LNCaP clone FGC (cell line): ENCODE data around the gene MBTPS2.
"Not testable (repeated sequence)": the region's sequence is repeated elsewhere in the genome, so short reads cannot be mapped to it uniquely, and the experiment has no call there.

Experiments used
- DNase-seq: peaks from one replicate; pipeline ENCODE4 v3.0.0-alpha.2; 2011; ENCODE audit warnings: low read depth
- H3K4me3 ChIP-seq: 2 replicates; pipeline ENCODE4 v1.5.1; 2011; ENCODE audit warnings: mild to moderate bottlenecking, low read depth, low read length, control low read depth
- CTCF ChIP-seq: IDR thresholded peaks from 2 replicates; pipeline ENCODE4 v1.5.1; 2012; ENCODE audit warnings: mild to moderate bottlenecking; ENCODE audit not compliant: control insufficient read depth, insufficient read depth; ENCODE audit errors: extremely low read depth

Gene MBTPS2

GRCh38 chrX:21811832-21812231 lies 27.6 kb upstream of the MBTPS2 start:
- H3K4me3 ChIP-seq = no peak overlapping the region
- no peak for TF ChIP-seq CTCF
- DNase-seq = no peak

- no peak for TF ChIP-seq CTCF
- no peak overlapping the region for H3K4me3 ChIP-seq
- no peak for DNase-seq
Measured at GRCh38 chrX:21812628-21813027, 26.8 kb upstream of the MBTPS2 start.

DNA sequence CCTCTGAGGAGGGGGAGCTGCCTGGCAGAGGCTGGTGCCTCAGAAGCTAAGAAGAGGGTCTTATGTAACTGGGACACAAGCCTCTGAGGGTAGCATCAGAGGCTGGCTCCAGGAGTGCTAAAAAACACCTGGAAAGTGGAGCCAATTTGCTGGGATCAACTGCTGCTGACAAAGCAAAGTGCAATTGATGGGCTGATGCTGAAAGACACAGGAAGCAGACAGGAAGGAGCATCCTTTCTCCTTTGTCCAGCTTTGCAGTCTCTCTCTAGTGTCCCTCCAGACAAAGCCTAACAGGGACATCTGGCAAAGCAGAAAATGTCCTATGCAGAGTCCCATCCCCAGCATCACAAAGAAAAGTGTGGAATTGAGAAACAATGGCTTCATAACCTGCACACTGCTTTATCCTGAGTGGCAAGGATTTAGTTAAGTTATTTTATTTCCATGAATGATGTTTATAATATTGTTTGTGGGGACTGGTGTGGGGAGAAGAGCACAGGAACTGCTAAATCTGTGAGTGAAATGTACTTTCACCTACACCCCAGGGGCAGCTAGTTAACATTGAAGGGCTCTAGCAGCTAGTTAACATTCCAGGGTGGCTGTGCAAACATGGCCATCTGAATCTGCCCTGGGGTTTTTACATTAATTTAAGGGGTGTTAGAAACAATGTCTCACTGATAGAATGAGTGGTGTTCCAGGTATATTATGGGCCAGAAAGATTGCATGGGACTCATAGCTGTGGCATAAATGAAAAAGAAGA lies 25.6 kb upstream of the MBTPS2 start:
- H3K4me3 ChIP-seq = no peak overlapping the region
- DNase-seq = no peak
- TF ChIP-seq CTCF = no peak

DNA sequence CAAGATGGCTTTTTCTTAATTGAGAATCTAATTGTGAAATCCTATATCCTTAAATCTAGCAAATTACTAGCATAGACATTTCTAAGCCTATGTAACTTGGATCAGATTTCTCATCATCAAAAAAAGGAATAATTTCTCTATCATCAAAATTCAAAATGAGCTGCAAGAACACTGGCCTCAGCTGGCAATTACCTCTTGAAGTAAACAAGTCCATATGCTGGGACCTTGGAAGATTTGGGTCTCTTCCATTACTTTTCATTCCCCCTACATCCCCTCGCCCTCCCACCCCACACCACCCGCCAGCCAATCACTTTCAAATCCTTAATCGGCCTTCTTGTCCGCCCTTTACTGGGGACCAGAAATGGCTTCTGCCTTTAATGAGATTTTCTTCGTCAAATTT lies 23.3 kb upstream of the MBTPS2 start:
- TF ChIP-seq CTCF = no peak
- H3K4me3 ChIP-seq = no peak overlapping the region
- DNase-seq = no peak

DNA sequence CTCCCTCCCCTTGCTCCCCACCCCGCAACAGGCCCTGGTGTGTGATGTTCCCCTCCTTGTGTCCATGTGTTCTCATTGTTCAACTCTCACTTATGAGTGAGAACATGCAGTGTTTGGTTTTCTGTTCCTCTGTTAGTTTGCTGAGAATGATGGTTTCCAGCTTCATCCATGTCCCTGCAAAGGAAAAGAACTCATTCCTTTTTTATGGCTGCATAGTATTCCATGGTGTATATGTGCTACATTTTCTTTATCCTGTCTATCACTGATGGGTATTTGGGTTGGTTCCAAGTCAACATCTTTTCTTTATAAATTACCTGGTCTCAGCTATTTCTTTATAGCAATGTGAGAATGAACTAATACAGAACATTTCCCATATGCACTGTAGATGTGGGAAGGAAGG lies 19.2 kb upstream of the MBTPS2 start:
- not testable (repeated sequence) for DNase-seq

DNA sequence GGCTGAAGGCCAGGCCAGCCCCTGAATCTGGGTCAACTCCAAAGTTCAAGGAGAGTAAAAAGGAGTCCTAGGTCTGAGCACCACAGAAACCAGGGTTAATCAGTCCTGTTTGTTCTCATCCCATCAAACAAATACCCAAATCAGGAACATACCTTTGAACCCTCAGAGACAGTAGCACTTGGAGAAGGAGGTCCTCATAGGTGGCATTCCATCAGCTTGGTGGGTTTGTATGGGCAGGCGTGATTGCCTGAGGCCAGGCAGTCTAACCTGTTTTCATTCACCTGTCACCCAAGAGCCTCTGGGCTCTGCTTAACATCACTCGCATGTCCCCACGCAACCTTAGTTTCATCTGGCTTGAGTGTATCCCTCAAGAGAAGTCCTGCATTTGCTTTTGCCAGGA lies 17.5 kb upstream of the MBTPS2 start:
- DNase-seq = no peak
- TF ChIP-seq CTCF = no peak
- H3K4me3 ChIP-seq = no peak overlapping the region

More for the DNA sequence above, 19.2 kb upstream of the MBTPS2 start:
- H3K4me3 ChIP-seq = not testable (repeated sequence)

DNA sequence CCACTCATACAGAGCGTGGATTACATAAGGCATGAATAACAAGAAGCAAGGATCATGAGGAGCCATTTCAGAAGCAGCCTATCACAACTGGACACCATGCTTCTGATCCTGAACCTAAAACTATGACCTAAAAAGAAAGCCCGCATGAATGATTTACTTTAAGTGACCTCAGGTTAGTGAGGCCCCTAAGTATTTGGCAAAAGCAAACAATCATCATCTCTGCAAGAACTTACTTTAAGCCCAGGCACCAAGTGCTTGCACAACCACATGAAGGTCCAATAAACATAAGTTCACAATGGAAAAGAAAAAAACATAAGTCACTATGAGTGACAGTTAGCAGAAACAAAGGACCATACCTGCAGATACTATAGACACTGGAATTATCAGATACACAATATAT lies 7.9 kb upstream of the MBTPS2 start:
- H3K4me3 ChIP-seq = no peak overlapping the region
- no peak for DNase-seq
- no peak for TF ChIP-seq CTCF

GRCh38 chrX:21837056-21837455 lies 2.4 kb upstream of the MBTPS2 start:
- H3K4me3 ChIP-seq = no peak overlapping the region
- TF ChIP-seq CTCF = no peak
- no peak for DNase-seq
